ENCODE measurements around the gene NCAPH2. TPM values are rescaled to one million over a fixed set of nuclear protein-coding genes. Genes with fewer than 3 reads are reported as not detected.
A peak's percentile ranks its signal among the peaks of the same experiment; 100 is the strongest.

The NCAPH2 gene
- total and polyA plus RNA-seq, 2 of the 13 experiments (the other 11 are each of a cell fraction or from before 2014, with no cell fraction given) = 28.1 to 64.4 TPM

GRCh38 chr22:50502628-50503474 is 5.2 kb upstream of the NCAPH2 start (continued):
- no peak for TF ChIP-seq BCLAF1 (IDR thresholded peaks at IDR 0.05)
- no peak for TF ChIP-seq RBM39 (IDR thresholded peaks at IDR 0.05; ENCODE audit: low read depth, low read length, poor library complexity, severe bottlenecking)
- TF ChIP-seq HMGXB4 (CRISPR knock-in tag; IDR thresholded peaks at IDR 0.05; ENCODE audit: borderline replicate concordance in 1 of 2, low read depth in 1 of 2) = no peak

GRCh38 chr22:50503475-50504145 is 4.4 kb upstream of the NCAPH2 start:
- Histone ChIP-seq H3K79me2 (ENCODE audit: insufficient read depth, low read length) (peaks cover 13% of the 10 kb centered on the region), H4K20me1 (ENCODE audit: insufficient read depth, low read length) (no peaks in the 10 kb centered on the region), H3K9ac (ENCODE audit: insufficient read depth, low read depth, low read length) (no peak overlapping the region), H3K4me2 (ENCODE audit: low read depth, low read length) (no peak overlapping the region), H3K27ac (ENCODE audit: extremely low read length, insufficient read depth, low read length) (no peak overlapping the region), H3K9me3 (ENCODE audit: low read length) (no peaks in the 10 kb centered on the region), H3K4me3 (replicated peaks in 1 of 3; ENCODE audit: insufficient read depth in 1 of 3, low read depth in 2 of 3, low read length in 3 of 3) (no peak overlapping the region), H3K4me1 (ENCODE audit: insufficient read depth, low read length) (peaks cover 15% of the 10 kb centered on the region), H3K27me3 (ENCODE audit: control insufficient read depth in 1 of 2, insufficient read depth in 2 of 2, low read length in 2 of 2) (no peaks in the 10 kb centered on the region; a peak in 1 of 5 replicates), H3K36me3 (replicated peaks in 1 of 2; ENCODE audit: control insufficient read depth in 1 of 2, insufficient read depth in 2 of 2, low read length in 2 of 2) (peaks cover 2 to 10% of the 10 kb centered on the region in 2 experiments; a peak in 1 of 5 replicates), H2AFZ (ENCODE audit: low read length) (no peak overlapping the region)
- intact Hi-C loops (cut with micrococcal nuclease; ENCODE audit: unreplicated experiment) (no loop called here), in situ Hi-C loops (cut with HindIII; ENCODE audit: extremely low pct_ligation_motif_present, low pct_unique_long_range_greater_than_20kb) (no loop called here)
- ATAC-seq (no peak), DNase-seq (ENCODE audit: low spot score) (no peak), FAIRE-seq (no peak)
- peak; percentile 20; the same call in 1 of the 2 replicates for TF ChIP-seq CTCF (CRISPR knock-in tag; IDR thresholded peaks at IDR 0.05)
- TF ChIP-seq ZNF510 (CRISPR knock-in tag; IDR thresholded peaks at IDR 0.05; ENCODE audit: low read depth) = no peak
- 97% methylated on average over 17 of the region's 26 CpGs for WGBS (ENCODE audit: low lambda C conversion rate)
- ChIA-PET POLR2A (interaction anchor here (1.8 kb wide), 1 partner anchor 22 kb away, joined by 5 read pairs; the partner anchor contains the start of gene SCO2), CTCF (ENCODE audit: low intra/inter-chr PET ratio, low total read pairs) (no interaction called here)
- BruUV-seq (replicated peaks) = no TSS peak

Data from HepG2 (cell line).